ENCODE data around the gene IQCF2.

IQCF2 gene

DNA sequence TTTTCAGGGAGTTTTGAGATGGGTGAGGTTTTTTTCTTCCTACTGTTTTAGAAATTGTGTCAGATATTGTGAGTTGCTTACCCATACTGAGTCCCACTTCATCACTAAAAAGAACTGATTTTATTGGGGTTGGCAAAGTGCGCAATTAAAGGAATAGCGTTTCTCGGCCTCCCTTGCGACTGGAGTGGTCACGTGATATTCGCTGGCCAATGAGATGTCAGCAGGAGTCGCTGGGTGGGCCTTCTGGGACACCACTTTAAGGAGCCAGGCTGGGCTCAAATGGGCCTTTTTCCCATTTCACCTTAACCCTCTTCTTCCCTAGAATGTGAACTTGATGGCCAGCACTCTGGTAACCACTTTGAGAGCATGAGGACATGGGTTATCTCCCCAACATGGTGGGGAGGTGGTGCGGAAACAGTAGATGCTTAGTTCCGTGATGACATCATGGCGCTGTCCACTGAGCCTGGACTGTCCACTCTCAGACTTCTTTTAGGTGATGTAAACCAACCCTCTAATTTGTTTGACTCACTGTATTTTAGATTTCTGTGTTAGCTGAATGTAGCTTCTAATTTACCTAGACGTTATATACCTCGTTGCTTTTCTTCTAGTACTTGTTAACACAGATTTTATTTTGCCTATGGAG is 27.2 kb downstream of the IQCF2 start:
- TF ChIP-seq, protein P1, sequence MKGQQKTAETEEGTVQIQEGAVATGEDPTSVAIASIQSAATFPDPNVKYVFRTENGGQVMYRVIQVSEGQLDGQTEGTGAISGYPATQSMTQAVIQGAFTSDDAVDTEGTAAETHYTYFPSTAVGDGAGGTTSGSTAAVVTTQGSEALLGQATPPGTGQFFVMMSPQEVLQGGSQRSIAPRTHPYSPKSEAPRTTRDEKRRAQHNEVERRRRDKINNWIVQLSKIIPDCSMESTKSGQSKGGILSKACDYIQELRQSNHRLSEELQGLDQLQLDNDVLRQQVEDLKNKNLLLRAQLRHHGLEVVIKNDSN (IDR thresholded peaks at IDR 0.05) = no peak
- no peak for TF ChIP-seq NFIC (IDR thresholded peaks at IDR 0.05)
- no peak for TF ChIP-seq EGR1 (IDR thresholded peaks at IDR 0.05)
- TF ChIP-seq CEBPB (IDR thresholded peaks at IDR 0.05) = no peak
- TF ChIP-seq TEAD4 (IDR thresholded peaks at IDR 0.05) = no peak
- TF ChIP-seq TAF1 (IDR thresholded peaks at IDR 0.05; ENCODE audit: low read depth) = no peak
- TF ChIP-seq, protein P2, sequence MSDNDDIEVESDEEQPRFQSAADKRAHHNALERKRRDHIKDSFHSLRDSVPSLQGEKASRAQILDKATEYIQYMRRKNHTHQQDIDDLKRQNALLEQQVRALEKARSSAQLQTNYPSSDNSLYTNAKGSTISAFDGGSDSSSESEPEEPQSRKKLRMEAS (IDR thresholded peaks at IDR 0.05) = no peak
- TF ChIP-seq ZBTB7A (IDR thresholded peaks at IDR 0.05; ENCODE audit: low read depth) = no peak
- no peak for TF ChIP-seq RAD21 (IDR thresholded peaks at IDR 0.05; ENCODE audit: low read depth)
- no peak for TF ChIP-seq YY1 (IDR thresholded peaks at IDR 0.05; ENCODE audit: low read depth)
- TF ChIP-seq, protein P3, sequence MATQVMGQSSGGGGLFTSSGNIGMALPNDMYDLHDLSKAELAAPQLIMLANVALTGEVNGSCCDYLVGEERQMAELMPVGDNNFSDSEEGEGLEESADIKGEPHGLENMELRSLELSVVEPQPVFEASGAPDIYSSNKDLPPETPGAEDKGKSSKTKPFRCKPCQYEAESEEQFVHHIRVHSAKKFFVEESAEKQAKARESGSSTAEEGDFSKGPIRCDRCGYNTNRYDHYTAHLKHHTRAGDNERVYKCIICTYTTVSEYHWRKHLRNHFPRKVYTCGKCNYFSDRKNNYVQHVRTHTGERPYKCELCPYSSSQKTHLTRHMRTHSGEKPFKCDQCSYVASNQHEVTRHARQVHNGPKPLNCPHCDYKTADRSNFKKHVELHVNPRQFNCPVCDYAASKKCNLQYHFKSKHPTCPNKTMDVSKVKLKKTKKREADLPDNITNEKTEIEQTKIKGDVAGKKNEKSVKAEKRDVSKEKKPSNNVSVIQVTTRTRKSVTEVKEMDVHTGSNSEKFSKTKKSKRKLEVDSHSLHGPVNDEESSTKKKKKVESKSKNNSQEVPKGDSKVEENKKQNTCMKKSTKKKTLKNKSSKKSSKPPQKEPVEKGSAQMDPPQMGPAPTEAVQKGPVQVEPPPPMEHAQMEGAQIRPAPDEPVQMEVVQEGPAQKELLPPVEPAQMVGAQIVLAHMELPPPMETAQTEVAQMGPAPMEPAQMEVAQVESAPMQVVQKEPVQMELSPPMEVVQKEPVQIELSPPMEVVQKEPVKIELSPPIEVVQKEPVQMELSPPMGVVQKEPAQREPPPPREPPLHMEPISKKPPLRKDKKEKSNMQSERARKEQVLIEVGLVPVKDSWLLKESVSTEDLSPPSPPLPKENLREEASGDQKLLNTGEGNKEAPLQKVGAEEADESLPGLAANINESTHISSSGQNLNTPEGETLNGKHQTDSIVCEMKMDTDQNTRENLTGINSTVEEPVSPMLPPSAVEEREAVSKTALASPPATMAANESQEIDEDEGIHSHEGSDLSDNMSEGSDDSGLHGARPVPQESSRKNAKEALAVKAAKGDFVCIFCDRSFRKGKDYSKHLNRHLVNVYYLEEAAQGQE (IDR thresholded peaks at IDR 0.05; ENCODE audit: low read depth) = no peak
- TF ChIP-seq FOXM1 (IDR thresholded peaks at IDR 0.05; ENCODE audit: borderline replicate concordance, low read depth) = no peak
- TF ChIP-seq EP300 (IDR thresholded peaks at IDR 0.05; ENCODE audit: borderline replicate concordance) = no peak
- TF ChIP-seq CREB1 (IDR thresholded peaks at IDR 0.05; ENCODE audit: low read depth) = no peak

DNA sequence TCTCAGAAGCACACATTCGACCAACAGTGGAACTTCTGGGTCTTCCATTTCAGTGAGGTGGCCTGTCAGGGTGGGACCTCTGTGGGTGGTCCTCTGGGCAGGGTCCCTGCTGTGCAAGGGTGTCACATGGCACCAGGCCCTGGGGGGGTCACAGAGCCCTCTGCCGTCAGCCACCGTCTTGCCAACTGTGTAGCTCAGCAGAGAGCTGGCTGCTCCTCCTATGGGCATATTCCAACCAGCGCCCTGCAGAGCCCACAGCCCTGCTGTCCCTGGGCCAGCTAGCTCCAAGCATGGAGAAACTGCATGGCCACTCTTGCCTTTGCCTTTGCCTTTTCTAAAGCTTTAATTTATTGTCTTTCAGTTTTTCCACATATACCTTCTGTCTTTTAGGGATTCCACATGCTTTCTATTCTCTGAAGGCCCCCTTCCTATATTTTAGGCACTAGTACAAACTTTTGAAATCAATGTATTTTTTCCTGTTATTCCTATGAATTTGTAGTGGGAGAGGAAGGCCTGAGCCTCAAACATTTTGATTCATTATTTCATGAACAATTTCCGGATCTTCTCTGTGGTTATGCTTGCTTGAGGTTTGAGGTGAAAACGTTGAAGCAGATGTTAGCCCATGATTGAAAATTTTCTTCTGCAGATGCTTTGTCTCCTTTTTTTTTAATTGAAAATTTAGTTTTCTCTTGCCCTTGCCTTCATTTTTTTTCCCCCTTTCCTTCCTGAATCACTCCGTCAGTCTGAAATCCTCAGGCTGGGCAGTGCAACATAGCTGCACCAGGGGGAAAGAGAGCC is 30.0 kb downstream of the IQCF2 start:
- TF ChIP-seq YY1 (IDR thresholded peaks at IDR 0.05; ENCODE audit: low read depth) (no peak), FOXM1 (IDR thresholded peaks at IDR 0.05; ENCODE audit: borderline replicate concordance, low read depth) (no peak), CREB1 (IDR thresholded peaks at IDR 0.05; ENCODE audit: low read depth) (no peak), EP300 (IDR thresholded peaks at IDR 0.05; ENCODE audit: borderline replicate concordance) (no peak), NFIC (IDR thresholded peaks at IDR 0.05) (no peak), TEAD4 (IDR thresholded peaks at IDR 0.05) (no peak), EGR1 (IDR thresholded peaks at IDR 0.05) (no peak), TAF1 (IDR thresholded peaks at IDR 0.05; ENCODE audit: low read depth) (no peak), ZBTB7A (IDR thresholded peaks at IDR 0.05; ENCODE audit: low read depth) (no peak), CEBPB (IDR thresholded peaks at IDR 0.05) (no peak)
- TF ChIP-seq, protein P1 (IDR thresholded peaks at IDR 0.05) = no peak
- TF ChIP-seq, protein P2 (IDR thresholded peaks at IDR 0.05) = no peak

DNA sequence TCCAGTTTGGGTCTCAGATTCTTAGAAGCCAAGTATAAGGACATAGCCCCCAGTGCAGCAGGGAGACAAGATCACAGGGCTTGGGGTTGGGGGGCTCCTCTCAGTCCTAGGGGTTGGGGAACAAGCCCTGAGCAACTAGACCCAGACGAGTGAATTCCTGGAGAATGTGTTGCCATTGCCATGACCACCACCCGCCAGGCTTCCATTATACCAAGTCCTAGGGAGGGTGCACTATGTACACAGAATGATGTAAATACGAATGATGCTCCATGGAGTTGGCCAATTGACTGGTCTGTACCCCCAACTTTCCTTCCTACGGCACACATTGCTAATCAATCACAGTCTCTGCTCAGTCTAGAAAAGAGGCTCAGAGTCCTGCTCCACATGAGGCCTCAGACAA is 33.0 kb downstream of the IQCF2 start:
- TF ChIP-seq EP300 (IDR thresholded peaks at IDR 0.05; ENCODE audit: borderline replicate concordance) (no peak), NFIC (IDR thresholded peaks at IDR 0.05) (no peak), ZBTB7A (IDR thresholded peaks at IDR 0.05; ENCODE audit: low read depth) (no peak), RAD21 (IDR thresholded peaks at IDR 0.05; ENCODE audit: low read depth) (no peak), YY1 (IDR thresholded peaks at IDR 0.05; ENCODE audit: low read depth) (no peak), TCF12 (IDR thresholded peaks at IDR 0.05; ENCODE audit: low read depth) (no peak), TAF1 (IDR thresholded peaks at IDR 0.05; ENCODE audit: low read depth) (no peak), TEAD4 (IDR thresholded peaks at IDR 0.05) (no peak), EGR1 (IDR thresholded peaks at IDR 0.05) (no peak), CEBPB (IDR thresholded peaks at IDR 0.05) (no peak), CREB1 (IDR thresholded peaks at IDR 0.05; ENCODE audit: low read depth) (no peak), FOXM1 (IDR thresholded peaks at IDR 0.05; ENCODE audit: borderline replicate concordance, low read depth) (no peak)
- TF ChIP-seq, protein P3 (IDR thresholded peaks at IDR 0.05; ENCODE audit: low read depth) = no peak
- TF ChIP-seq, protein P2 (IDR thresholded peaks at IDR 0.05) = no peak
- TF ChIP-seq, protein P1 (IDR thresholded peaks at IDR 0.05) = no peak

DNA sequence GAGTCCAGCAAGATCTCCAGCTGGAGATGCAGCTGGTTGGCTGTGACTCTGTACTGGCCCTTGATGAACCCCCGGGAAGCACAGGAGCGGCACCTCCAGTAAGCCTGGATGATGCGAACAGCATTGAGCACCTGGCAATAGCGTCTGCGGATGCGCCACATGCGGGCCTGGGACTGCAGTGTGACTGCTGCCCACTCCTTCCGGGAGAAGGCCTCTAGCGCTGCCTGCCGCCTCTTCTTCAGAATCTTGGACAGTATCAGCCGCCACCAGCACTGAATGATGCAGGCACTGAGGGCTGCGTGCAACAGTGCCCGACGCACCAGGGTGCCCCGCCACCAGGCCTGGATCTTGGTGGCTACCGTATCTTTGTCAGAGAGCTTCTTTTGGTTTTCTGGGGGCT is 33.5 kb downstream of the IQCF2 start:
- no peak for TF ChIP-seq EP300 (IDR thresholded peaks at IDR 0.05; ENCODE audit: borderline replicate concordance)
- TF ChIP-seq RAD21 (IDR thresholded peaks at IDR 0.05; ENCODE audit: low read depth) = no peak
- no peak for TF ChIP-seq NFIC (IDR thresholded peaks at IDR 0.05)
- TF ChIP-seq, protein P2 (IDR thresholded peaks at IDR 0.05) = no peak
- TF ChIP-seq YY1 (IDR thresholded peaks at IDR 0.05; ENCODE audit: low read depth) = no peak
- no peak for TF ChIP-seq TCF12 (IDR thresholded peaks at IDR 0.05; ENCODE audit: low read depth)
- TF ChIP-seq ZBTB7A (IDR thresholded peaks at IDR 0.05; ENCODE audit: low read depth) = no peak
- no peak for TF ChIP-seq CEBPB (IDR thresholded peaks at IDR 0.05)
- TF ChIP-seq, protein P3 (IDR thresholded peaks at IDR 0.05; ENCODE audit: low read depth) = no peak
- no peak for TF ChIP-seq TEAD4 (IDR thresholded peaks at IDR 0.05)
- no peak for TF ChIP-seq CREB1 (IDR thresholded peaks at IDR 0.05; ENCODE audit: low read depth)
- TF ChIP-seq FOXM1 (IDR thresholded peaks at IDR 0.05; ENCODE audit: borderline replicate concordance, low read depth) = no peak
- TF ChIP-seq, protein P1 (IDR thresholded peaks at IDR 0.05) = no peak

All from Ishikawa (cell line).